IPS DF 19.7 (cell line): ENCODE data around the gene SLCO2A1.

Experiments used
- DNase-seq: peaks from one replicate; pipeline ENCODE4 v3.0.0-alpha.2; 2013; ENCODE audit warnings: low read depth, low spot score

The SLCO2A1 gene

DNA sequence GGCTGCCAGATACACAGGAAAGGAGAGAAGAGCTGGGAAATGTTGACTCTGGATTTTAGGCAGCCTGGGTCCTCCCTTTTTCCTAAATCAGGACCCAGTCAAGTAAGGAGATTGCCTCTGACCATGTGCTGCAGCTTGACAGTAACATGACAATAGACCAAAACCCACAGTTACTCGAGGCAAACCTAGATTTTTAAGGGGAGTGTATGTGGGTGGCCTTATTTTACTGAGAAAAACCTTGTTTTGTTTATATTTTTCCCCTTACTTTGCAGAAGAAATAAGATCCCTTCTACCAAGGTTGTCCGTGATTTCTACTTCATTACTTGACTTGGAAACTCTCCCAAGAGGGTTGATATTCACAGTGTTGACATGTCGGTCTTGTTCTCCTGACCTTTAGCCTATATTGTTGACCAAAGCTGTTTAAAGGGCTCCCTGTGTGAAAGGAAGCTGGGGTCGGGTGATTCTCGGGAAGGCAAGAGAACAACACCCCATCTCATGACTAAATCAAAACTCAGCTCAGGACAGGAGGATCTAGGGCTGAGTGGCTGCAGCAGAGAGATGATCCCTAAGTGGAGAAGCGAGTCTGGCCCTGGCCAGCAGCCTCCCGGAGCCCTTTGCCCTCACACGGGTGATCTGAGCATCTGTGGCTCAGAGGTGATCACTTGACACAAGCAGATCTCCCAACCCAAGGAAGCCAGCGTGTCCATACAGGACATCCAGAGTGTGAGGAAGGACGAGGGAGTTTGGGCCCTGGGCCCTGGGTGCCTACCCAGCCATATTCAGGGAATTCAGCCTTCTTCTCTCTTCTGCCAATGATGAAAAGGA lies 31.0 kb upstream of the SLCO2A1 start:
- DNase-seq, result no peak

GRCh38 chr3:134059671-134060560 lies 30.2 kb upstream of the SLCO2A1 start:
- DNase-seq, result no peak

DNA sequence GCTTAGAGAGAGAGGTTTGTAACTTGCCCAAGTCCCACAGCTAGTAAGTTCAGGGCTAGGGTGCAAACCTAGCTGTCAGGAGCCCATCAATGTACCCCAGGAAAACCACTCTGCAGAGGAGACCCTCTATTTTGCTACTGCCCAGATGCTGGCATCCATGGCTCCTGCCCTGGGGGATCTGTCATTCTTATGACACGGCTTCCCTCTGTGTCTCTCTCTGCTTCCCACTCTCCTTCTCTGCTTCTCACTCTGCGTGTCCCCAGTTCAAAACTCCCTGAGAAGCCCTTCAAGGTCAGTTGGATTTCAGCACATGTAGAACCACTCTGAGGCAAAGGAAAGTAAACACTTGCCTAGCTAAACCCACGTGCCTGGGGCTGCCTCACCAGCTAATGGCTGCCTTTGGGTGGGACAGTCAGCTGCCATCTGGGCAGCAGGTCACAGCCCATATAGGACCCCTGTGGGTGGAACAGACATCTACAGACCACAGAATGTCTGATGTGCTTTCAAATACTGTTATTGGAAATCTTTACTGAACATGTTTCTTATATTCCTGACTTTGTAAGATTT lies 29.4 kb upstream of the SLCO2A1 start:
- DNase-seq, result no peak

DNA sequence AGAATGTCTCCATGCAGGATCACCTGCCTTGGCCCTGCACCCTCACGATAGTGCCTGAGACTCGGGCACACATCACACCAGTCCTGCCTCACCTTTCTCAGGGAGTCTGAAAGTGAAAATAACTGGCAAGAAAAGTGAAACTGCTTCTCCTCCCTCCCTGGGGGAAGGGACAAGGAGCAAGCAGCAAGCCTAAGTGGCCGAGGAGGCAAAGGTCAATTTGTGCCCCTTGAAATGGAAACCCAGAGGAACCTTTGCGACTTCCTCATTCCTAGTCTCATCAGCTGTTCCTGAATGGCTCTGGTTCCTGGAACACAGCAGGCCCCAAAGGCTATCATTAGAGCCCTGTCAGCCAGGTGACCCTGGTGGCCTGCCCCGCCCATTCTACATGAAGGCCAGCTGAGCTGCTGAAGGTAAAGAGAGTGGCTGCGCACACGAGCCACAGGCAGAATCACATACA lies 28.0 kb upstream of the SLCO2A1 start:
- DNase-seq, result no peak

DNA sequence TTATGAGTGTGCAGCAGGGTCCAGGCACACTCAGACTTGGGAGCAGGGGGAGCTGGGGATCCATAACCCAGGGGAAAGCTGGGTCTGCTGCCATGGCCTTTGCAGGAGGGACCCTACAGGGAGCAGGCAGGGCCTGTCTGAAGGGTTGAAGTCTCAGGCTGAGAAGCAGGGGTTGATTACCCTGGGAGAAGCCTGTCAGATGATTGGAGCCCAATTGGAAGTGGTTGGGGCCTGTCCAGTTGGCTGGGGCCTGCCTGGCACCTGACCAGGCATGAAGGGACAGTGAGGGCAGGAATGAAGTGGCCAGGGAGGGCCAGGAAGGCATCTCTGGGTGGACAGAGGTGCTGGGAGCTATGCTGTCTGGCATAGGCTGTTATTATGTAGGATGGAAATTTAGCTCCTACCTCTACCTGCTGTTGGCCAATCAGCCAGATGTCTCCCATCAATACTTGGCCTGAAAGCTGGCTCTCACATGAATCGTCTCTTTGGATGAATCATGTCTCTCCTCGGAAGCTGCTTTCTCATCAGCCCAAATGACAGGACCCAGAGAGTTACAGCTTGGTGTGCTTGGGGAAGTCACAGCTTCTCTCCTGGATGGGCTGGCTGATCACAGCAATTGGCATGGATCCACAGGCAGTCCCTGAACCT lies 27.4 kb upstream of the SLCO2A1 start:
- no peak for DNase-seq

DNA sequence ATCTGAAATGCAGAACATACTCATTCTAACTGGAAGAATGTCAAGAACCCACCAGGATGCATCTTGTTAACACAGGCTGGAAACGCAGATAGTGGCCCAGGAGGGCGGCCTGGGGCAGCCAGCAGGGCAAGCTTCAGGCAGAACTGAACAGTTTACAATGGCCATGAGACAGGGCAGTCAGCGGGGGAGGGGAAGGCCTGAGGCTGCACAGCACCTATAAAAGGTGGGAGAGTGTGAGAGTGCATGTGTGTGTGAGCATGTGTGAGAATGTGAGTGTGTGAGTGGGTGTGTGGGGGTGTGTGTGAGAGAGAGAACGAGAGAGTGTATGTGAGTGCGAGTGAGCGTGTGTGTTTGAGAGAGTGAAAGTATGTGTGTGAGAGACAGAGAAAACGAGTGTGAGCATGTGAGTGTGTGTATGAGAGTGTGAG lies 26.8 kb upstream of the SLCO2A1 start:
- no peak for DNase-seq

DNA sequence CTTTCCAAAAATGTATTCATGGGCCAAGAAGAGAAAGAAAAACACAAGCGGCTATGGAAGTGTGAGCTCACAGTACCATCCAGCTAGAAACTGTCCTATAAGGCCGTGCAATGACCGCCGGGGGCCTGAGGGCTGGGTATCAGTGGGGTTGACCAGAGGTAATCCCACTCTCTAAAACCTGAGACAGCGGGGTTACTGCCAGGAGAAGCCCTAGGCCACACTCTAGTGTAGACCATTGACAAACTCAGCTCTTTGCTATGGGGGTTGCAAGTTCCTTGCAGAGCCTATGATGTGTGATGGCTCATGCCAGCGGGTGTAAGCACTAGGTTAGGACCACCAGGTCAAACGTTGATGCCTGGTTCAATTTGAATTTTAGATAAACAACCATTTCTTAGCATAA lies 25.9 kb upstream of the SLCO2A1 start:
- no peak for DNase-seq

DNA sequence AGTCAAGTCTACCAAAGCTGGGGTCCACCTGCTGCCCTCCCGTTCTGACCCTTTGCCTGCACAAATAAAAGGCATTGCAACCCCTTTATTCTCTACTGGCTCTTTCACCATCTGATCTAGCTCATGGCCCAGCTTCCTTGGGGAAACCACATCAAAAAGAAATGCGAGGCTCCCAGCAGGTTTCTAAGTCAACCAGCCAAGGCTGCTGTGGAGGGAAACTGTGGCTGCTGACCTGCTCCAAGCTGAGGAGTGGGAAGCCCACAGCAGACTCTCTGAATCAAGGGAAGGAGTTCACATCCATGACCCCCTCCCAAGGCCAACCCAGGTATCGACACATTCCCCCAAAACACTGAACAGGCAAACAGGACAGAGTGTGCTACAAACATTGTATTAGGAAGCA lies 25.2 kb upstream of the SLCO2A1 start:
- no peak for DNase-seq

GRCh38 chr3:134054231-134054630 lies 24.5 kb upstream of the SLCO2A1 start:
- DNase-seq, result no peak

- DNase-seq, result no peak
Observed at GRCh38 chr3:134052370-134052769, 22.6 kb upstream of the SLCO2A1 start.

DNA sequence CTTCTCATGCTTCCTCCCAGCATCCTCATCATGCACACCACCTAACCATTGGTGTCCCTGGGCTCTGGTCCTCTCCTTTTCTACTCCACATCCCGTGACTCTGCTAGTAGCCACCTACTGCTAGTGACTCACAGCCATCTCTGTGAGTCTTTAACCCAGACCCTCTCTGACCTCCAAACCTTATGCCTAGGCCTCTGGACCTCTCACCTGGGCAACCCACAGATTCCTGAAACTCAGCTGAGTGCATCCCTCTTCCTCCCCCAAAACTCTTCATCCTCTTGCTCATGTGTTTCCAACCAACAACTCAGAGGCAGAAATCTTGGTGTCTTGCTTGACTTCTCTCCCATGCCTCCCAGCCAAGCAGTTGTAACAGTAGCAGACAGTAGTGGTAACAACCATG lies 20.0 kb upstream of the SLCO2A1 start:
- DNase-seq, result no peak

DNA sequence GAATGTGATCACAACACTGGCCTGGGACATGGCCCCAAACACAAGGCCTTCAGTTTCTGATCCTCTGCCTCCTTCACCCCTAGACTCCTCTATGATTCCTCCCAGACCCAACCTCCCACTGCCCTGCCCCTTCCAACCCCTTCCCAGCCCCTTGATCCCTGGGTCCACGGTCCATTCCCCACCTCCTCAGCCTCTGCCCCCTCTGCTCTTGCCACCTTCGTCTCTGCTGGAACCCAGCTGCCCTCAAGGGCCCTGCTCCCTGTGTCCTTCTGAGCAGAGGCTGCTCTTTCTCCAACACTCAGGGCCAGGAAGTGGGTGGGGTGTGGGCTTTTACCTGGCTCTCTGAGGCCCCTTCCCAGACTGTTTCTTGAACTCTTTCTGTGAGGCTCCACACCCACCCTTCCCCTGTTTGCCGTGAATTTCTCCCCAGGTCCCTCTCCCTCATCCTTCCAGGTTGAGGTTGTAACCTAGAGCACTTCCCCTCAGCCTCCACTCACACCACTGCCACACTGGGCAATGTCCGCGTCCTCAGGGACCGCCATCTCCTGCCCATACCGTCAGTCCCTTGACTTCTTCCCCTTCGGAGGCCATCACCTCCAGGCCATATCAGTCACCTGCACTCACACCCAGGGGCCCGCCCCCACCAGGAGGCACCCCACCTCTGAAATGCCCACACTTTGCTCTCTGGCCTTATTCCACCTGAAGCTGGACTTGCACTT lies 18.7 kb upstream of the SLCO2A1 start:
- DNase-seq, result no peak

DNA sequence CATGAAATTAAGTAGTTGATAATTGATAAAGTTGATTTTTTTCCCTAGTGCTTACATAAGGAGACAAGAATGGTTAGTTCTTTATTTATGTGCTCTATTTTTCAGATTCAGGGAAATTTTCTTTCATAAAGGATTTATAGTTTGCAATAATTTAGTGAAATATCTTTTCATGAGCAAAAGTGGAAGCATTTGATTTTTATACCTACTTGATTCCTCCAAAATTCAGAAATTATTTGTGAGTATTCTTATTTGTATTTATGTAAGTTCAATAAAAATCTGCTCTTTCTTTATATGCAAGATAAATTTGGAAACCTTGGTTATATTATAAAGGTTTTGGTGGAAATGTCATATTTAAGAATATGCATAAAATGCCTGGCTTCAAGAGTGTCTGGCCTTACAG lies 14.7 kb upstream of the SLCO2A1 start:
- DNase-seq, result no peak

- DNase-seq, result no peak
Observed at GRCh38 chr3:134040066-134040465, 10.3 kb upstream of the SLCO2A1 start.

GRCh38 chr3:134039161-134039862 lies 9.6 kb upstream of the SLCO2A1 start:
- no peak for DNase-seq

GRCh38 chr3:134038716-134039115 lies 9.0 kb upstream of the SLCO2A1 start:
- DNase-seq, result no peak

- DNase-seq, result no peak
Observed at GRCh38 chr3:134038071-134038491, 8.4 kb upstream of the SLCO2A1 start.

- DNase-seq, result no peak
Observed at GRCh38 chr3:134037168-134037567, 7.4 kb upstream of the SLCO2A1 start.

- no peak for DNase-seq
Observed at GRCh38 chr3:134036291-134036690, 6.6 kb upstream of the SLCO2A1 start.

GRCh38 chr3:134035836-134036235 lies 6.1 kb upstream of the SLCO2A1 start:
- DNase-seq, result no peak
